HG03064 (cell line): Measurements from ENCODE around the gene ZNF519.
"Not testable (repeated sequence)": the region's sequence is repeated elsewhere in the genome, so short reads cannot be mapped to it uniquely, and the experiment has no call there.

Experiments
- ATAC-seq: cut with Tn5 transposase; IDR thresholded peaks from one replicate; pipeline ENCODE4 v1.9.1; 2021; ENCODE audit warnings: low read depth; ENCODE audit not compliant: unreplicated experiment

ZNF519 gene

DNA sequence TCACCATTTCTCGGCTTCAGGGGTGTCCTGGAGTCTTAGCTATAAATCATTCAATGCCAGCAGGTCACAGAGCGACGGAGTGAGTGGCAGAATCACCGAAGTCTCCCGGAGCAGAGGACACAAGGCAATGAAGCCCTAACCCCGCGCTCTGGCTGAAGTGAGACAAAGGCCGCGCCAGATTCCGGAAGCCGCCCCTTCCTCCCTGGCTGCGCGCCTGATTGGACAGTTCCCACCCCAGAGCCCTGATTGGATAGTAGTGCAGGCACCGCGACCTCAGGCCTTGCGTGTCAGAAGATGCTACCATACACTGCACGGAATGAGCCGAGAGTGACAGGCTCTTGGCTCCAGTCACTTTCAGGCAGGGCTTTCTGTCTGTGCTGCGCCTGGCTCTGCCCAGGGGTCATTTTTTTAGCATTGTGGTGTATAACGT lies at the start of gene ZNF519:
ZNF519 (minus strand) TSS at position 165 of the 430 bp plus-strand sequence; CDS start at position 7, 158 bp downstream.
- peak; percentile 100 for ATAC-seq

DNA sequence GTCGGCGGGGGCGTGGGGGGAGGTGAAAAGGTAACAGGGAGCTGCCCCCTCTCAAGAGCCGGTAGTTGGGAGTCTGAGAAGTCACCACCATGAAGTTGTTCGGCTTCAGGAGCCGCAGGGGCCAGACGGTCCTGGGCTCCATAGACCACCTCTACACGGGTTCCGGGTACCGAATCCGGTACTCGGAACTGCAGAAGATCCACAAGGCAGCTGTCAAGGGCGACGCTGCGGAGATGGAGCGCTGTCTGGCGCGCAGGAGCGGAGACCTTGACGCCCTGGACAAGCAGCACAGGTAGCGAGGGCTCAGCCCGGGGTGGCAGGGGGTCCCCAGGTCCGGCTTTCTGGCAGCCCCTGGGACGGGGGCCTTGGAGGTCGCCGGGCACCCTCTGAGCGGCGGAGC lies 47.1 kb upstream of the ZNF519 start:
- peak; percentile 8 for ATAC-seq

GRCh38 chr18:14178321-14179196 lies 46.3 kb upstream of the ZNF519 start:
- peak; percentile 88 for ATAC-seq

DNA sequence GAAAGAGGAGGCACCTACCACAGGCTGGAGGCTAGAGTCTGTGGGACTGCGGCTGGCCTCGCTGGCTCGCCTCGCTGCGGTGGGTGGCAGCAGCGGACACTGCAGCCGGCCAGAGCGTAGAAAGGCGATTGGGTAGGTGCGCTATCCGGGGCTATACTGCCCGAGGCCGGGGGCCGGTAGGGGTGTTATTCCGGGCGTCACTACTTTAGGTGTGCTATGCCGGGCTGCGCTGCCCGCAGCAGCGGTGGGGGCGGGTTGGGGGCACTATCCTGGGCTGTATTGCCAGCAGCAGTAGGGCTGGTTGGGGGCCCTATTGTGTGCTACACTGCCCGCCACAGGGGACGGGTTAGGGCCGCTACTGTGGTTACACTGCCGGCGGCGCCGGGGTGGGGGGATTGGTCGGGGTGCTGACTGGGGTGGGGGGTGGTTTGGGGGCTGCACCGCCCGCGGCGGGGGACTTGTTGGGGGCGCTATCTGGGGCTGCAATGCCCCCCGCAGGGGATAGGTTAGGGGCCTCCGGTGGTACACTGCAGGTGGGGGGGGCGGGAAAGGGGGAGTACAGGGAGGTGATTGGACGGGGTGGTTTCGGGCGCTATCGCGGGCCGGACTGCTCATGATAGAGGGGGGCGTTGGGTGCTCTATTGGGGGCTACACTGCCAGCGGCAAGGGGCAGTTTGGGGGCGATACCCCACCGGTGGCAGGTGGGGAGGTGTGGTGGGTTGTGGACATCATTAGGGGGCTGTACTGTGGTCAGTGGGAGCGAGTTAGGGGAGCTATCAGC lies 45.5 kb upstream of the ZNF519 start:
- ATAC-seq, result not testable (repeated sequence)

- not testable (repeated sequence) for ATAC-seq
Measured at GRCh38 chr18:14175404-14175803, 43.2 kb upstream of the ZNF519 start.

GRCh38 chr18:14174706-14175085 lies 42.5 kb upstream of the ZNF519 start:
- ATAC-seq, result no peak

- ATAC-seq, result not testable (repeated sequence)
Measured at GRCh38 chr18:14174002-14174705, 41.9 kb upstream of the ZNF519 start.

GRCh38 chr18:14173116-14173951 lies 41.1 kb upstream of the ZNF519 start:
- not testable (repeated sequence) for ATAC-seq

DNA sequence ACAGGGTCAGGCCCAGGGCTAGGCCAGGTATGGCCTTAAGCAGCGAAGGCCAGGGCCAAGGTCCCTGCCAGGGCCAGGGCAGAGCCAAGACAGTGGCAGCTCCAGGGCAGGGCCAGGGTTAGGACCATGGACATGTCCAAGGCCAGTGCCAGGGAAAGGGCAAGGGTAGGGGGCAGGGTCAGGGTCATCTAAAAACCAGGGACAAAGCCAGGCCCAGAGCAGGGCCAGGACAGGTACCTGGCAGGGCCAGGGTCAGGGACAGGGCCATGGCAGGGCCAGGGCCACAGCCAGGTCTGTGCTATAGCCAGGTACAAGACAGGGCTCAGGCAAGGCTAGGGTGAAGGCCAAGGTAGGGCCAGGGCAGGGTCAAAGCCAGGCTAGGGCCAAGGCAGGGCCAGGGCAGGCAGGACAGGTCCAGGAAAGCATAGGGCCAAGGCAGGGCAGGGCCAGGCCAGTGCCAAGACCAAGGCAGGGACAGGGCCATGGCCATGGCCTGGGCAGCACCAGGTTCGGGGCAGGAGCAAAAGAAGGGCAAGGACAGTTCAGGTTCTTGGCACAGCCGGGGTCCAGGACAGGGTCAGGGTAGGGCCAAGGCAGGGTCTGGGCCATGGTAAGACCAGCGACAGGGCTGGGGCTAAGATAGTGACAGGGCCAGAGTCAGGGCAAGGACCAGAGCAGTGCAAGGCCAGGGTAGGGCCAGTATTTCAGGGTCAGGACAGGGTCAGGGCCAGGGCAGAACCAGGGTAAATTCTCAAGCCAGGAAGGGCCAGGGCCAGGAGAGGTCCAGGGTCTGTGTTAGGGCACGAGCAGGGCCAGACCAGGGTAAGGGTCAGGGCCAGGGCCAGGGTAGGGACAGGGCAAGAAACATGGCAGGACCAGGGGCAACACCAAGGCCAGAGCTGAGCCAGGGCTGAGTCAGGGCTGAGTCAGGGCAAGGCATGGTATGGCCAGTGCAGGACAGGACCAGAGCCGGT lies 40.2 kb upstream of the ZNF519 start:
- ATAC-seq, result not testable (repeated sequence)

GRCh38 chr18:14171301-14172141 lies 39.3 kb upstream of the ZNF519 start:
- not testable (repeated sequence) for ATAC-seq

GRCh38 chr18:14170367-14171036 lies 38.3 kb upstream of the ZNF519 start:
- not testable (repeated sequence) for ATAC-seq

GRCh38 chr18:14162915-14163314 lies 30.7 kb upstream of the ZNF519 start:
- ATAC-seq, result not testable (repeated sequence)

GRCh38 chr18:14151564-14152113 lies 19.4 kb upstream of the ZNF519 start:
- ATAC-seq, result not testable (repeated sequence)

GRCh38 chr18:14150766-14151165 lies 18.5 kb upstream of the ZNF519 start:
- not testable (repeated sequence) for ATAC-seq

- ATAC-seq, result not testable (repeated sequence)
Measured at GRCh38 chr18:14149916-14150420, 17.7 kb upstream of the ZNF519 start.

GRCh38 chr18:14149121-14149850 lies 17.1 kb upstream of the ZNF519 start:
- ATAC-seq, result not testable (repeated sequence)
